GM18498 (cell line): ENCODE measurements around the gene EIF3K.

Experiments
- ATAC-seq: cut with Tn5 transposase; IDR thresholded peaks from one replicate; pipeline ENCODE4 v1.9.1; 2021; ENCODE audit warnings: mild to moderate bottlenecking, moderate library complexity; ENCODE audit not compliant: unreplicated experiment

Gene EIF3K

DNA sequence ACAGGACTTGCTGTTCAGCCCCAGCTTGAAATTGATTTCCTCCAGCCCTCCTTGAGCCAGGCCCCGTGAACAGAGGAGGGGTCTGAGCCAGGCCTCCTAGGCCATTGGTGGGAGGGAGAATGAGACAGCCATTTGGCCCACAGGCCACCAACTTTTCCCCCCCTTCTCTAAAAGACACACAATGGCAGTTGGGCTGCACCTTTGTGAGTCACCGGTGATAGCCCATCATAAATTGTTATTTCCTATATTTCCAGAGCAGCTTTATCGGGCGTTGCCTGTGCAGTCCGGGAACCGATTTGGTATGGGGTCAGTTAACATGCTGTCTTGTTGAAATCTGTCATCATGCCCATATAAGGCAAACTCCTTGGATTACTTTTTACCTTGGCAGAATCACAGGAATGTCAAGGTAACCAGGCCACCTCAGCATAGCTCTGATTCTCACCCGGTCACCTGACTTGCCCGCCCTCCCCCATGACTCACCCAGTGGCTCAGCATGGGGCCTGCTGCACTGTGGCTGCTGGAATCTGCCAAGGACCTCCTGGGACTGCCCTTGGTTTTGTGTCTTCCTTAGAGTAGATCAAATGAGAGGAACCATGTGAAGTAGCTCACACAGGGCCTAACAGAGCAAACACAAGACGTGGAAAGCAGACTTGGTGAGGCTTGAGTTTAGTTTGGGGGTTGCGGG is 64.5 kb downstream of the EIF3K start:
- no peak for ATAC-seq

DNA sequence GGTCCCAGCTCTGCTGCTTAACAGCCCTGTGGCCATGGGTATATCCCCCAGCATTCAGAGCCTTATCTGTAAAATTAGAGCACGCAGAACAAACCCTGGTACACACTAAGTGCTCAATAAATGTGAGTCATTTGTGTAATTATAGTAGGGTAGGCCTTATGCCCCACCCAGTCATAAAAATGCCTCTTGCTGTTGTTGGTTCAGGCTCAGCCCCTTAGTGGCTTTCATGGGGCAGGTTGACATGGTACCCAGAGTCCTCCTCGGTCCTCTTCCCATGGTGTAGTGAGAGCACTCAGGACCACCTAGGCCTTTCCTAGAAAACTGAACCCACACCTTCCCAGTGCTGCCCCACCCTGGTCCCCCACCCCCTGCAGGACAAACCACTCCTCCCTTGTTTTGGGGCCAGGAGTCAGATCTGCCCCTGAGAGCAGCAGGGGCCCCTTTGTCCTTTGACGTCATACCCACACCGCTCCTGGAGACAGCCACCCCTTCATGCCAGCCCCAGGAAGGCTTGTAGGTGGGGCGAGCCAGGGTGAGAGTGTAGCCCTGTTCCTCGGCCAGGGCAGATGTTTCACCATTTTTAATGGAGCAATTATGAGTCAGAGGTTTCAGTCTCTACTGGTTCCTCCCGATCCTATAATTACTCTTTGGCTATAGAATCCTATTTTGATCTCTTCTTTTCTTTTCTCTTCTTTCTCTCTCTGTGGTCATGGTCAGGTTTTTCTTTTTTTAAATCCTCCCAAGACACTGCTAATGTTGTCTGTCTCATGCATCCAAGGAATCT is 65.3 kb downstream of the EIF3K start:
- no peak for ATAC-seq

DNA sequence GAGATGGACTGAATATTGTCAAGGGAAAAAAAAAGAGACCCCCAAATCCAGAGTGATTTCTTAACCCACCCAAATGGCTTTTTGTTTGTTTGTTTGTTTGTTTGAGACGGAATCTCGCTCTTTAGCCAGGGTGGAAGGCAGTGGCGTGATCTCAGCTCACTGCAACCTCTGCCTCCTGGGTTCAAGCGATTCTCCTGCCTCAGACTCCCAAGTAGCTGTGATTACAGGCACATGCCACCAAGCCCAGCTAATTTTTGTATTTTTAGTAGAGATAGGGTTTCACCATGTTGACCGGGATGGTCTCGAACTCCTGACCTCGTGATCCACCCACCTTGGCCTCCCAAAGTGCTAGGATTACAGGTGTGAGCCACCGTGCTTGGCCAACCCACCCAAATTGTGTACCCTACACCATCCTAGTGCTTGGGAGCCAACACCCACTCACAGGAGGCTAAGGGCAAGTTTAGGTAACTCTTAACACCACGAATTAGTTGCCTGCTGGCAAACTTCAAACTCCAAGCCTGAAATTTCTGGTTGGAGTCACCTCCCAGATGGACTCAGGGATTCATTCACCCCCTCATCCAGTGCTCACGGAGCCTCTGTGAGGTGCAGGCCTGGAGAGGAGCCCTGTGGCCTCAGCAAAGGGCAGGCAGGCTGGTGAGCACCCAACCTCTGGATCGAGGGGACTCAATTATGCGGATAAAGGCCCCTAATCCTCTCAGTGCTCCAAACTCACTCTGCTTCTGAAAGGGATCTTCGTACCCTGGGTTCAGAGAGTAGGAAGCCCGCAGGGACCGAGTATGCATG is 66.1 kb downstream of the EIF3K start:
- no peak for ATAC-seq

DNA sequence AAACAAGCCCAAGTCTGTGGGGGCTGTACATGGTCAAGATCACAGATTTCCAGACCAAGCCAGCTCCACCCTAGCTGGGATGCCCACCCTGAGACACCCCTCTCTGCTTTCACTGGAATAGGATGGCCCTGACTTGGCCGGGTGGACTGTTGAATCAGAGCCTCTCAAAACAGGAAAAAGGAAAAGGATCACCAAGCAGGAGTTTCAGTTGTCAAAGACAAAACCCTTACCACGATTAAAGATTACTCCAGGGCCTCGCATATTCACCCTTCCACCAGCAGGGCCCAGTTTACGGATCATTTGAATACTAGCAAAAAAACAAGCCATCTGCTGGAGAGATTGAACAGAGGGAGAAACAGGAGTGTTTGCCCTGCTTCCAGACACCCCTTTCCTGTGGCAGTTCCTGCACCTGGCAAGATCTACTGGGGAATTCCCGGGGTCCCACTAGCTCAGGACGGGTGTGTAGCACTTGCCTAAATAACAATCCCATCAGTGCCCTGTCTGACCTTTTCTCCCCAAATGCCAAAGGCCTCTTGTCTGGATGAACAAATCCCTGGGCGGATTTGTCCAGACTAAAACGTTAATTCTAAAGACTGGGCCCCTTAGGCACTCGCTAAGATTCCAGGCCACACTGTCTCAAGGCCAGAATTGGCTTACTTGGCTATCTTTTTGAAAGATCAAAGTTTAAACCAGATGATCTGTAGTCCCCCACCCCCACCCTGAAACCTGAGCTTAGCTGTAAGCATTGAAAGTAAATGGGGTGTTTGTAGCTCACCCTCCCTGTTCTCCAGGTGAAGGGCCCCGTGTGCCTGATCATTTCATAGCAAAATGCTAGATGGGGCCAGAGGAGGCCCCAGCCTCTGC is 66.9 kb downstream of the EIF3K start:
- no peak for ATAC-seq

DNA sequence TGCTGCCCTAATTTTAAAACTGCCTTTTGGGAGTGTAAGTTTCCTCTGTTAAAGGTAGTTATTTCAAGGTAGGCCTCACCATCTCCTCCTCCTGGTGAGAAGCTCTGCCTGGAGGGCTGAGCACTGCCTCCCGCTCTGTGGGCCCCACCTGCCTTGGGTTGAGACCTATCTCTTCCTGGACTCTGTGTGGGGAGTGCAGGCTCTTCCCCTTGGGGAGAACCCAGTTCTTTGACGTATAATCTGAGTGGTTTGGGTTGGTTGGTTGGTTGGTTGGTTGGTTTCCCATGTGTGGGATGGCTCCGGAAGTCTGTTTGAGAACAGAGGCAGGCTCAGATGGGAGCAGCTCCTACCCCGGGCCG is 67.5 kb downstream of the EIF3K start:
- no peak for ATAC-seq
